HPDE6-E6E7 (cell line): Measurements from ENCODE around the gene COMP.

Source experiments
- DNase-seq: peaks from one replicate; pipeline ENCODE4 v3.0.0; 2011; ENCODE audit warnings: missing footprints; ENCODE audit errors: extremely low spot score

COMP gene

GRCh38 chr19:18768997-18769891, 21.9 kb downstream of the COMP start:
- DNase-seq, result no peak

- no peak for DNase-seq
Observed at GRCh38 chr19:18768046-18768771, 22.9 kb downstream of the COMP start.

GRCh38 chr19:18765224-18765623, 25.9 kb downstream of the COMP start:
- no peak for DNase-seq

GRCh38 chr19:18764591-18765051, 26.5 kb downstream of the COMP start:
- DNase-seq, result no peak

GRCh38 chr19:18763674-18764590, 27.2 kb downstream of the COMP start:
- DNase-seq, result peak; percentile 91

- DNase-seq, result peak; percentile 71
Observed at GRCh38 chr19:18762125-18763023, 28.7 kb downstream of the COMP start.

- DNase-seq, result no peak
Observed at GRCh38 chr19:18761531-18762110, 29.5 kb downstream of the COMP start.

- DNase-seq, result no peak
Observed at GRCh38 chr19:18760440-18761383, 30.4 kb downstream of the COMP start.

- no peak for DNase-seq
Observed at GRCh38 chr19:18759995-18760426, 31.1 kb downstream of the COMP start.

GRCh38 chr19:18759304-18759994, 31.7 kb downstream of the COMP start:
- DNase-seq, result no peak

- peak; percentile 76 for DNase-seq
Observed at GRCh38 chr19:18756896-18757295, 34.2 kb downstream of the COMP start.

- no peak for DNase-seq
Observed at GRCh38 chr19:18754501-18754900, 36.6 kb downstream of the COMP start.

- no peak for DNase-seq
Observed at GRCh38 chr19:18751571-18751970, 39.5 kb downstream of the COMP start.

- DNase-seq, result no peak
Observed at GRCh38 chr19:18750295-18750970, 40.7 kb downstream of the COMP start.

- DNase-seq, result no peak
Observed at GRCh38 chr19:18749362-18750231, 41.5 kb downstream of the COMP start.

GRCh38 chr19:18746401-18747325, 44.4 kb downstream of the COMP start:
- DNase-seq, result no peak
